Trophoblast cell (in vitro differentiated cells and primary cell): ENCODE data around the gene C11orf68.

ENCODE experiments used
- DNase-seq, 2 donors: peaks; one replicate each; pipeline ENCODE4 v3.0.0-alpha.2; 2016
- H2AFZ ChIP-seq: 2 replicates; pipeline ENCODE4 v1.6.1; 2013; ENCODE audit warnings: low read length, moderate library complexity, mild to moderate bottlenecking; ENCODE audit not compliant: insufficient read depth, poor library complexity
- H2AK5ac ChIP-seq: 2 replicates; pipeline ENCODE4 v1.6.1; 2013; ENCODE audit warnings: mild to moderate bottlenecking, low read length
- H2BK120ac ChIP-seq: 2 replicates; pipeline ENCODE4 v1.6.1; 2013; ENCODE audit warnings: low read length, mild to moderate bottlenecking, moderate library complexity; ENCODE audit not compliant: insufficient read depth, poor library complexity
- H2BK12ac ChIP-seq: 2 replicates; pipeline ENCODE4 v1.6.1; 2013; ENCODE audit warnings: mild to moderate bottlenecking, low read length, moderate library complexity
- H2BK5ac ChIP-seq: 2 replicates; pipeline ENCODE4 v1.6.1; 2013; ENCODE audit warnings: low read length, low read depth, moderate library complexity, mild to moderate bottlenecking; ENCODE audit not compliant: poor library complexity
- H3K14ac ChIP-seq: 2 replicates; pipeline ENCODE4 v1.6.1; 2013; ENCODE audit warnings: mild to moderate bottlenecking, low read length
- H3K18ac ChIP-seq: 2 replicates; pipeline ENCODE4 v1.6.1; 2013; ENCODE audit warnings: mild to moderate bottlenecking, low read length
- H3K23ac ChIP-seq: 2 replicates; pipeline ENCODE4 v1.6.1; 2013; ENCODE audit warnings: low read length
- H3K27ac ChIP-seq: 2 replicates; pipeline ENCODE4 v1.5.1; 2013; ENCODE audit warnings: low read depth, mild to moderate bottlenecking, inconsistent platforms, low read length, moderate library complexity
- H3K27me3 ChIP-seq: 2 replicates; pipeline ENCODE4 v1.6.1; 2013; ENCODE audit warnings: inconsistent platforms, mild to moderate bottlenecking, low read length, moderate library complexity; ENCODE audit not compliant: insufficient read depth
- H3K36me3 ChIP-seq, 2 experiments: 1 replicate in 1 of 2; 2 replicates in 1 of 2; pipeline ENCODE4 v1.6.1; 2013; ENCODE audit warnings: low read length in 2 of 2, mild to moderate bottlenecking in 2 of 2, moderate library complexity in 1 of 2; ENCODE audit not compliant: insufficient read depth in 2 of 2, control insufficient read depth in 1 of 2
- H3K4ac ChIP-seq: 2 replicates; pipeline ENCODE4 v1.6.1; 2013; ENCODE audit warnings: low read depth, mild to moderate bottlenecking, low read length, moderate library complexity
- H3K4me1 ChIP-seq, 2 experiments: 1 replicate in 1 of 2; 2 replicates in 1 of 2; pipeline ENCODE4 v1.6.1; 2013; ENCODE audit warnings: low read length in 2 of 2, mild to moderate bottlenecking in 2 of 2, moderate library complexity in 1 of 2; ENCODE audit not compliant: insufficient read depth in 2 of 2, control insufficient read depth in 1 of 2
- H3K4me2 ChIP-seq: 2 replicates; pipeline ENCODE4 v1.6.1; 2013; ENCODE audit warnings: inconsistent platforms, mild to moderate bottlenecking, low read length, moderate library complexity
- H3K4me3 ChIP-seq: 2 replicates; pipeline ENCODE4 v1.5.1; 2013; ENCODE audit warnings: mild to moderate bottlenecking, low read depth, low read length, inconsistent platforms
- H3K79me1 ChIP-seq: one replicate; pipeline ENCODE4 v1.6.1; 2013; ENCODE audit warnings: low read length
- H3K79me2 ChIP-seq: 2 replicates; pipeline ENCODE4 v1.6.1; 2013; ENCODE audit warnings: low read length, mild to moderate bottlenecking; ENCODE audit not compliant: control insufficient read depth, insufficient read depth, poor library complexity
- H3K9ac ChIP-seq: 2 replicates; pipeline ENCODE4 v1.6.1; 2013; ENCODE audit warnings: mild to moderate bottlenecking, low read length
- H3K9me3 ChIP-seq: 2 replicates; pipeline ENCODE4 v1.6.1; 2013; ENCODE audit warnings: low read depth, mild to moderate bottlenecking, control low read depth, inconsistent platforms, low read length; ENCODE audit not compliant: insufficient read depth
- H4K12ac ChIP-seq: 2 replicates; pipeline ENCODE4 v1.6.1; 2013; ENCODE audit warnings: low read depth, mild to moderate bottlenecking, low read length, moderate library complexity
- H4K8ac ChIP-seq: 2 replicates; pipeline ENCODE4 v1.6.1; 2013; ENCODE audit warnings: low read depth, mild to moderate bottlenecking, low read length, moderate library complexity
- H4K91ac ChIP-seq: one replicate; pipeline ENCODE4 v1.6.1; 2013; ENCODE audit warnings: low read depth, mild to moderate bottlenecking, low read length, moderate library complexity
- WGBS: extraction: QIAGEN DNeasy Blood & Tissue Kit; methylation state at CpG from one replicate; pipeline ENCODE4 v1.1.7; 2013; ENCODE audit warnings: missing lambda C conversion rate; ENCODE audit not compliant: insufficient read length, insufficient coverage; ENCODE audit errors: extremely low coverage; 5-methylcytosine and 5-hydroxymethylcytosine counted together

Gene C11orf68

GRCh38 chr11:65888163-65888814 is 30.6 kb downstream of the C11orf68 start, which contains the start of gene FIBP:
Gene FIBP (minus strand): TSS chr11:65888471. CDS start chr11:65888418, 53 bp downstream.
- Histone ChIP-seq H3K4me1 (peaks cover 13 to 26% of the 10 kb centered on the region in 2 experiments), H2AFZ (peak within 1 kb of the TSS; percentile 80), H3K23ac (no peak within 1 kb of the TSS), H3K9ac (peak within 1 kb of the TSS; percentile 86), H4K91ac (peak within 1 kb of the TSS; percentile 69), H4K8ac (peak within 1 kb of the TSS; percentile 86), H2BK120ac (peak within 1 kb of the TSS; percentile 73), H3K9me3 (no peaks in the 10 kb centered on the region), H2AK5ac (peak within 1 kb of the TSS; percentile 14), H3K79me1 (peaks cover 24% of the 10 kb centered on the region), H2BK5ac (peak within 1 kb of the TSS; percentile 34), H3K4ac (peak within 1 kb of the TSS; percentile 67), H4K12ac (peak within 1 kb of the TSS; percentile 90), H3K18ac (peak within 1 kb of the TSS; percentile 87), H2BK12ac (peak within 1 kb of the TSS; percentile 19), H3K27ac (peak within 1 kb of the TSS; percentile 76), H3K27me3 (no peaks in the 10 kb centered on the region), H3K79me2 (peaks cover 11% of the 10 kb centered on the region), H3K4me2 (peak within 1 kb of the TSS; percentile 96), H3K14ac (peak within 1 kb of the TSS; percentile 93), H3K36me3 (peaks cover 31 to 37% of the 10 kb centered on the region in 2 experiments), H3K4me3 (peak within 1 kb of the TSS; percentile 92)
- peak; percentile 95 to 97 for DNase-seq
- no CpG with 5 or more reads among the region's 57 CpGs for WGBS

GRCh38 chr11:65887723-65888162 is 31.1 kb downstream of the C11orf68 start:
- H3K4me1 ChIP-seq: peaks cover 13 to 26% of the 10 kb centered on the region in 2 experiments
- peak overlapping the region; percentile 29 for H3K9ac ChIP-seq
- peak overlapping the region; percentile 78 for H3K4me2 ChIP-seq
- H3K23ac ChIP-seq: no peak overlapping the region
- H4K91ac ChIP-seq: peak overlapping the region; percentile 63
- DNase-seq: no peak
- peak overlapping the region; percentile 19 for H2BK12ac ChIP-seq
- peak overlapping the region; percentile 74 for H3K27ac ChIP-seq
- peak overlapping the region; percentile 92 for H3K4me3 ChIP-seq
- H2AK5ac ChIP-seq: peak overlapping the region; percentile 14
- H4K12ac ChIP-seq: peak overlapping the region; percentile 4
- peak overlapping the region; percentile 87 for H3K18ac ChIP-seq
- H3K4ac ChIP-seq: no peak overlapping the region
- no CpG with 5 or more reads among the region's 23 CpGs for WGBS
- H3K79me2 ChIP-seq: peaks cover 11% of the 10 kb centered on the region
- H2BK120ac ChIP-seq: peak overlapping the region; percentile 54
- no peaks in the 10 kb centered on the region for H3K9me3 ChIP-seq
- peak overlapping the region; percentile 78 for H2AFZ ChIP-seq
- H3K79me1 ChIP-seq: peaks cover 24% of the 10 kb centered on the region
- H3K36me3 ChIP-seq: peaks cover 36 to 40% of the 10 kb centered on the region in 2 experiments
- peak overlapping the region; percentile 86 for H4K8ac ChIP-seq
- peak overlapping the region; percentile 67 for H3K14ac ChIP-seq
- H2BK5ac ChIP-seq: no peak overlapping the region
- H3K27me3 ChIP-seq: no peaks in the 10 kb centered on the region

GRCh38 chr11:65886826-65887722 is 31.8 kb downstream of the C11orf68 start:
- peaks cover 11% of the 10 kb centered on the region for H3K79me2 ChIP-seq
- no CpG with 5 or more reads among the region's 14 CpGs for WGBS

GRCh38 chr11:65885808-65886536 is 32.9 kb downstream of the C11orf68 start:
- no peak overlapping the region for H2BK5ac ChIP-seq
- H3K4me1 ChIP-seq: peaks cover 13 to 19% of the 10 kb centered on the region in 2 experiments
- no peak overlapping the region for H3K27ac ChIP-seq
- H3K4ac ChIP-seq: no peak overlapping the region
- H3K27me3 ChIP-seq: no peaks in the 10 kb centered on the region
- peaks cover 46 to 49% of the 10 kb centered on the region in 2 experiments for H3K36me3 ChIP-seq
- H3K9ac ChIP-seq: no peak overlapping the region
- no peak overlapping the region for H2AFZ ChIP-seq
- no peak overlapping the region for H2AK5ac ChIP-seq
- H3K79me1 ChIP-seq: peaks cover 19% of the 10 kb centered on the region
- no peak overlapping the region for H4K91ac ChIP-seq
- H3K18ac ChIP-seq: no peak overlapping the region
- H3K4me3 ChIP-seq: no peak overlapping the region
- H4K8ac ChIP-seq: no peak overlapping the region
- H3K4me2 ChIP-seq: no peak overlapping the region
- no peak overlapping the region for H3K14ac ChIP-seq
- H2BK12ac ChIP-seq: no peak overlapping the region
- no peaks in the 10 kb centered on the region for H3K9me3 ChIP-seq
- DNase-seq: no peak
- no CpG with 5 or more reads among the region's 12 CpGs for WGBS
- H2BK120ac ChIP-seq: no peak overlapping the region
- no peak overlapping the region for H4K12ac ChIP-seq
- peaks cover 7% of the 10 kb centered on the region for H3K79me2 ChIP-seq
- H3K23ac ChIP-seq: no peak overlapping the region

More at GRCh38 chr11:65886826-65887722, 31.8 kb downstream of the C11orf68 start:
- H3K36me3 ChIP-seq: peaks cover 43 to 44% of the 10 kb centered on the region in 2 experiments
- H3K18ac ChIP-seq: no peak overlapping the region
- no peaks in the 10 kb centered on the region for H3K27me3 ChIP-seq
- H4K12ac ChIP-seq: peak overlapping the region; percentile 44
- H3K4me2 ChIP-seq: peak overlapping the region; percentile 78
- no peak overlapping the region for H2BK5ac ChIP-seq
- H3K4ac ChIP-seq: no peak overlapping the region
- no peak overlapping the region for H2AK5ac ChIP-seq
- H2AFZ ChIP-seq: no peak overlapping the region
- peaks cover 24% of the 10 kb centered on the region for H3K79me1 ChIP-seq
- H3K9ac ChIP-seq: no peak overlapping the region
- no peak overlapping the region for H2BK12ac ChIP-seq
- H3K27ac ChIP-seq: no peak overlapping the region
- H3K4me1 ChIP-seq: peaks cover 13 to 26% of the 10 kb centered on the region in 2 experiments
- no peaks in the 10 kb centered on the region for H3K9me3 ChIP-seq
- H4K91ac ChIP-seq: peak overlapping the region; percentile 63
- peak overlapping the region; percentile 86 for H4K8ac ChIP-seq
- H3K4me3 ChIP-seq: no peak overlapping the region
- no peak overlapping the region for H2BK120ac ChIP-seq
- H3K14ac ChIP-seq: no peak overlapping the region
- no peak for DNase-seq
- no peak overlapping the region for H3K23ac ChIP-seq
